Right cardiac atrium (tissue), 5 donors: Measurements from ENCODE around the gene FBXL19. TPM values are rescaled to one million over a fixed set of nuclear protein-coding genes. Genes with fewer than 3 reads are reported as not detected.

Source experiments
- ATAC-seq, 2 donors: fragments of 200-7000 bp; cut with Tn5 transposase; one replicate each; pipeline versions ENCODE4 v1.8.0 to v1.9.1; 2020; ENCODE audit warnings: moderate library complexity in 2 of 2, mild to moderate bottlenecking in 1 of 2
- DNase-seq, 3 donors: peaks; one replicate each; pipeline ENCODE4 v3.0.0-alpha.2; 2020
- H3K27ac ChIP-seq: one replicate; pipeline ENCODE4 v1.5.1; 2013; ENCODE audit warnings: mild to moderate bottlenecking, low read length, control low read depth, moderate library complexity
- H3K27me3 ChIP-seq: one replicate; pipeline ENCODE4 v1.6.1; 2013; ENCODE audit not compliant: control insufficient read depth, insufficient read depth
- H3K4me1 ChIP-seq: one replicate; pipeline ENCODE4 v1.6.1; 2013; ENCODE audit warnings: low read length; ENCODE audit not compliant: control insufficient read depth, insufficient read depth
- H3K4me3 ChIP-seq: one replicate; pipeline ENCODE4 v1.5.1; 2013; ENCODE audit warnings: low read length, control low read depth
- H3K9me3 ChIP-seq: one replicate; pipeline ENCODE4 v1.6.1; 2013; ENCODE audit warnings: low read length; ENCODE audit not compliant: control insufficient read depth
- WGBS: extraction: QIAGEN DNeasy Blood & Tissue Kit; methylation state at CpG from one replicate; pipeline ENCODE4 v1.1.7; 2013; 5-methylcytosine and 5-hydroxymethylcytosine counted together
- intact Hi-C, 4 donors: fragments of 100-400 bp; cut with DNase I; formaldehyde crosslinking; loops; one replicate each; pipeline versions ENCODE4 v1.11.0 to v1.14.0; 2022 to 2023
- polyA plus RNA-seq: library from polyadenylated mRNA; stranded (reverse); fragments of 200-250 nt; gene quantifications from one replicate; pipeline ENCODE4 v1.2.3, GENCODE V29; 2013
- total RNA-seq, 4 donors: library from RNA; stranded (reverse); fragmentation: NEBNext Ultra II Directional; extraction: Animal tissue kit (Norgen Biotek cat#: 25700); gene quantifications; one replicate each; pipeline ENCODE4 v1.2.1, GENCODE V29; 2021
- donor health status: healthy with polysubstance abuse.
- donor health status: DM: no; HTN: yes; CAD: no.
- donor health status: DM: no; HTN: no; CAD: no.
- donor health status: DM: no; HTN: yes; CAD: no; lungs with severe emphysema.
- donor health status: DM: yes; HTN: yes; CAD: no.

FBXL19 gene
- total and polyA plus RNA-seq, 5 donors, result 5.1 to 8.4 (median 6.9) TPM

- peaks cover 2% of the 10 kb centered on the region for H3K4me1 ChIP-seq
- DNase-seq (peak in 1 of 3 donors; percentile 51), ATAC-seq (no peak)
- no peak overlapping the region for H3K27ac ChIP-seq
- WGBS, result 74% methylated on average over 17 of the region's 17 CpGs
- intact Hi-C loops, result loop anchor here in 3 of 4 donors (5.0 to 10.0 kb wide), 6 partner anchors 92 to 882 kb away; partner anchors contain the start of genes ARMC5 (in 1 of the 3), ZNF646 (in 1 of the 3), ZNF668 (in 1 of the 3) and ZNF843 (in 1 of the 3)
- H3K4me3 ChIP-seq, result no peak overlapping the region
- H3K9me3 ChIP-seq, result no peaks in the 10 kb centered on the region
- no peaks in the 10 kb centered on the region for H3K27me3 ChIP-seq
These were observed 59.3 kb downstream of the FBXL19 start for GRCh38 chr16:30982548-30983288.

- Histone ChIP-seq H3K4me3 (no peak overlapping the region), H3K9me3 (no peaks in the 10 kb centered on the region), H3K4me1 (peaks cover 2% of the 10 kb centered on the region), H3K27ac (no peak overlapping the region), H3K27me3 (no peaks in the 10 kb centered on the region)
- WGBS, result 81% methylated on average over 25 of the region's 25 CpGs
- DNase-seq (no peak), ATAC-seq (no peak)
- intact Hi-C loops, result loop anchor here in 3 of 4 donors (5.0 to 10.0 kb wide), 6 partner anchors 91 to 881 kb away; partner anchors contain the start of genes ARMC5 (in 1 of the 3), ZNF646 (in 1 of the 3), ZNF668 (in 1 of the 3) and ZNF843 (in 1 of the 3)
These were observed 60.0 kb downstream of the FBXL19 start for GRCh38 chr16:30983289-30983889.

GRCh38 chr16:30983898-30984610 is 60.7 kb downstream of the FBXL19 start:
- 82% methylated on average over 14 of the region's 14 CpGs for WGBS
- Histone ChIP-seq H3K27me3 (no peaks in the 10 kb centered on the region), H3K9me3 (no peaks in the 10 kb centered on the region), H3K4me1 (peaks cover 2% of the 10 kb centered on the region), H3K4me3 (no peak overlapping the region), H3K27ac (no peak overlapping the region)
- no peak for DNase-seq
- peak in 1 of 2 donors; percentile 4 for ATAC-seq
- intact Hi-C loops, result loop anchor here in 3 of 4 donors (5.0 to 10.0 kb wide), 6 partner anchors 91 to 881 kb away; partner anchors contain the start of genes ARMC5 (in 1 of the 3), ZNF646 (in 1 of the 3), ZNF668 (in 1 of the 3) and ZNF843 (in 1 of the 3)

GRCh38 chr16:30984669-30985400 is 61.5 kb downstream of the FBXL19 start, which contains the start of gene HSD3B7:
HSD3B7 (plus strand) TSS chr16:30985207; CDS start chr16:30985659, 452 bp downstream.
- ATAC-seq (peak; percentile 87 to 88), DNase-seq (peak; percentile 92 to 97 (median 96))
- Histone ChIP-seq H3K27me3 (no peaks in the 10 kb centered on the region), H3K4me3 (peak within 1 kb of the TSS; percentile 26), H3K9me3 (no peaks in the 10 kb centered on the region), H3K27ac (no peak within 1 kb of the TSS), H3K4me1 (peaks cover 2% of the 10 kb centered on the region)
- WGBS, result 29% methylated on average over 24 of the region's 24 CpGs
- intact Hi-C loops, result loop anchor here in 3 of 4 donors (5.0 to 10.0 kb wide), 7 partner anchors 90 to 882 kb away; partner anchors contain the start of genes ZNF843 (in 2 of the 3), ARMC5 (in 1 of the 3), ZNF646 (in 1 of the 3) and ZNF668 (in 1 of the 3)

GRCh38 chr16:30985401-30986128 is 62.2 kb downstream of the FBXL19 start:
- 63% methylated on average over 20 of the region's 20 CpGs for WGBS
- Histone ChIP-seq H3K9me3 (no peaks in the 10 kb centered on the region), H3K27me3 (no peaks in the 10 kb centered on the region), H3K4me3 (peak overlapping the region; percentile 26), H3K4me1 (peaks cover 2% of the 10 kb centered on the region), H3K27ac (no peak overlapping the region)
- intact Hi-C loops, result loop anchor here in 3 of 4 donors (5.0 to 10.0 kb wide), 7 partner anchors 89 to 882 kb away; partner anchors contain the start of genes ARMC5 (in 1 of the 3), ZNF646 (in 1 of the 3), ZNF668 (in 1 of the 3) and ZNF843 (in 1 of the 3)
- ATAC-seq (peak; percentile 23 to 32), DNase-seq (peak in 2 of 3 donors; percentile 70 to 72)

- no peaks in the 10 kb centered on the region for H3K27me3 ChIP-seq
- H3K4me1 ChIP-seq, result peaks cover 2% of the 10 kb centered on the region
- H3K27ac ChIP-seq, result no peak overlapping the region
- WGBS, result 92% methylated on average over 29 of the region's 29 CpGs
- DNase-seq (no peak), ATAC-seq (no peak)
- H3K9me3 ChIP-seq, result no peaks in the 10 kb centered on the region
- no peak overlapping the region for H3K4me3 ChIP-seq
- intact Hi-C loops, result loop anchor here in 3 of 4 donors (5.0 to 10.0 kb wide), 7 partner anchors 88 to 881 kb away; partner anchors contain the start of genes ARMC5 (in 1 of the 3), ZNF646 (in 1 of the 3), ZNF668 (in 1 of the 3) and ZNF843 (in 1 of the 3)
These were observed 63.0 kb downstream of the FBXL19 start for GRCh38 chr16:30986129-30986991.

GRCh38 chr16:30987581-30988190 is 64.3 kb downstream of the FBXL19 start:
- H3K27ac ChIP-seq, result no peak overlapping the region
- no peak for ATAC-seq
- no peaks in the 10 kb centered on the region for H3K9me3 ChIP-seq
- DNase-seq, result no peak
- peaks cover 2% of the 10 kb centered on the region for H3K4me1 ChIP-seq
- H3K4me3 ChIP-seq, result no peak overlapping the region
- intact Hi-C loops, result loop anchor here in 3 of 4 donors (5.0 to 10.0 kb wide), 7 partner anchors 87 to 880 kb away; partner anchors contain the start of genes ARMC5 (in 1 of the 3), ZNF646 (in 1 of the 3), ZNF668 (in 1 of the 3) and ZNF843 (in 1 of the 3)
- no peaks in the 10 kb centered on the region for H3K27me3 ChIP-seq
- 95% methylated on average over 30 of the region's 30 CpGs for WGBS

GRCh38 chr16:30989469-30990047 is 66.2 kb downstream of the FBXL19 start:
- intact Hi-C loops, result loop anchor here in 3 of 4 donors (5.0 to 10.0 kb wide), 7 partner anchors 85 to 878 kb away; partner anchors contain the start of genes ARMC5 (in 1 of the 3), ZNF646 (in 1 of the 3), ZNF668 (in 1 of the 3) and ZNF843 (in 1 of the 3)
- no peaks in the 10 kb centered on the region for H3K27me3 ChIP-seq
- no peaks in the 10 kb centered on the region for H3K9me3 ChIP-seq
- no peak overlapping the region for H3K4me3 ChIP-seq
- WGBS, result 89% methylated on average over 23 of the region's 23 CpGs
- peaks cover 2% of the 10 kb centered on the region for H3K4me1 ChIP-seq
- no peak overlapping the region for H3K27ac ChIP-seq
- DNase-seq, result no peak
- no peak for ATAC-seq
